Hepatocyte (in vitro differentiated cells): ENCODE measurements around the gene E2F1.

ENCODE experiments used
- CTCF ChIP-seq: fragments of 200-600 bp; sonication (generic); IDR thresholded peaks from 2 replicates; pipeline ENCODE4 v1.5.1; 2016; ENCODE audit warnings: antibody characterized with exemption, mild to moderate bottlenecking; ENCODE audit not compliant: poor library complexity
- EZH2phosphoT487 ChIP-seq: fragments of 200-600 bp; sonication (generic); IDR thresholded peaks from one replicate; pipeline ENCODE4 v1.6.1; 2018; ENCODE audit warnings: antibody characterized with exemption, mild to moderate bottlenecking, low read depth, moderate library complexity; ENCODE audit not compliant: unreplicated experiment, severe bottlenecking

GRCh38 chr20:33687993-33688937 is 2.1 kb upstream of the E2F1 start:
- TF ChIP-seq EZH2phosphoT487 (no peak), CTCF (no peak)
